ENCODE data around the gene FKBP11.
"Not testable (repeated sequence)": the region's sequence is repeated elsewhere in the genome, so short reads cannot be mapped to it uniquely, and the experiment has no call there.

Gene FKBP11

DNA sequence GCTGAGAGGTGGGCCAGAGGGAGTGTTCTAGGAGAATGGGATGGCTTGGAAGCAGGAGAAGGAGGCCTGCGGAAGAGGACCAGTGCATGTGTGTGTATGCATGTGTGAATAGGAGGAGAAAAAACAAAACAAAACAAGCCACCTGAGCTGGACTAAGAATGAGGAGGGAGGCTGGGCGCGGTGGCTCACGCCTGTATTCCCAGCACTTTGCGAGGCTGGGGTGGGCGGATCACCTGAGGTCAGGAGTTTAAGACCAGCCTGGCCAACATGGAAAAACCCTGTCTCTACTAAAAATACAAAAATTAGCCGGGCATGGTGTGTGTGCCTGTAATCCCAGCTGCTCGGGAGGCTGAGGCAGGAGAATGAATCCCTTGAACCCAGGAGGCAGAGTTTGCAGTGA is 51.8 kb downstream of the FKBP11 start:
- ATAC-seq; H3K9me3 Mint-ChIP-seq; H3K4me1 Mint-ChIP-seq; H3K27ac Mint-ChIP-seq; H3K27me3 Mint-ChIP-seq; H3K4me3 Mint-ChIP-seq; H3K36me3 Mint-ChIP-seq (ENCODE audit: low read depth); DNase-seq: not testable (repeated sequence)

DNA sequence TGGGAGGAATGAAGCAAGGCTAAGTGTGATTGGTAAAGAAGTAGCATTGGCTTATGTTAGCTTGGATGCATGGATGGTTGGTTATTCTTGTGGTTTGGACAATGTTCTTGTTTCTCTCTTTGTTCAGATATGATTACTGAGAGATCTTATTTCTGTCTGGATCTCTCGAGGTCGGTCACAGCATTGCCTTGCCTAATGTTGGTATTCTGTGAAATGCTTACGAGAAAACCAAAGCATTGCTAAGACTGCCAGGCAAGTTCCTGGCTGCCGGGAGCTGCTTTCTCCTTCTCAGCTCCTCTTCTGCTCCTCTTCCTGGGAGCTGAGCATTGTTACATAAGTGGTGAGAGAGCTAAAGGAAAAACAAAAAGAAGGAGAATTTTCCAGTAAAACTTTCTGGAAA is 52.2 kb downstream of the FKBP11 start:
- Mint-ChIP-seq H3K36me3 (ENCODE audit: low read depth) (no peaks in the 10 kb centered on the region), H3K27me3 (peaks cover 2% of the 10 kb centered on the region), H3K4me3 (no peak overlapping the region), H3K9me3 (no peaks in the 10 kb centered on the region), H3K4me1 (no peaks in the 10 kb centered on the region), H3K27ac (no peak overlapping the region)
- DNase-seq (no peak), ATAC-seq (no peak)

Data from activated naive CD8-positive, alpha-beta T cell treated with anti-CD3 and anti-CD28 coated beads, Interleukin-2, amount 50 U/mL, for 24 hours (primary cell).